Activated effector memory CD4-positive, alpha-beta T cell treated with anti-CD3 and anti-CD28 coated beads, Interleukin-2, amount 50 U/mL, for 16 hours (primary cell): Measurements from ENCODE around the gene KRTAP10-8.
"Not testable (repeated sequence)": the region's sequence is repeated elsewhere in the genome, so short reads cannot be mapped to it uniquely, and the experiment has no call there.

ENCODE experiments used
- DNase-seq: peaks from one replicate; pipeline ENCODE4 v3.0.0-alpha.2; 2020

Gene KRTAP10-8

GRCh38 chr21:44623575-44623974, 11.7 kb downstream of the KRTAP10-8 start:
- DNase-seq = no peak

DNA sequence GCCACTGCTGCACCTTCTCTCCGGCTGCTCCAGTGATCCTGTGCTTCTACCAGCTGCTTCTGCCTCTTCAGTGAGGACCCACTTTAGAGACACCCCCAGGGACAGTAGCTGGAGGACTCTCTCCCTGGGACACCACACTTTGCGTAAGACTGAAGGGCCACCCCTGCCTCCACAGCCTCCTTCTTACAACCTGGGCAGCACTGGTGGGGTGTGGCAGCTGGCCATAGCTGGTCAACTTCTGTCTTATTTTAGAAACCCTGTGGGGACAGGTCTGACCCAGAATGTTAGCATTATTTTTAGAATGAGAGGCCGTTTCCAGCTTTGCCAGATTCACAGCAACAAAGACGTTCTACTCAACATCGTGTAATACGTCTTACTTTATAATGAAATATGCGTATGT, 13.9 kb downstream of the KRTAP10-8 start:
- no peak for DNase-seq

GRCh38 chr21:44626262-44626661, 14.4 kb downstream of the KRTAP10-8 start:
- no peak for DNase-seq

DNA sequence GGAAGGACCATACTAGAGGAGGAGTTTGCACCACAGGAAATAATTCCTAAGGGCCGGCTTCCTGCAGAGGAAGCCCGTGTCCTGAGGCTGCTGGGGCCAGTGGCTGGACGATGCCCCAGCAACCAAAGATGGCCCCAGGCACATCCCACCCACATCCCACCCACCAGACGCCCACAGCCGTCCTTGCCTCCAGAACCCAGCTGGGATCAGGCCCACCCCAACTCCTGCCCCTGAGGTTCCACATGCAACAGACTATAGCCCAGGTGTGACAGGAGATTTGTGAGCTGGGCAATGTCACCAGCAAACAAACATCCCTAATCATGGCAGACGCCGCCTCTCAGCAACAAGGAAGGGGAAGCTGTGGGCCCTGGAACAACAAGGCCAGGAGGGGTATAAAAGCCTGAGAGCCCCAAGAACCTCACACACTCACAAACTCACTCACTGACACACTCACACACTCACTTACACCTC, 14.8 kb downstream of the KRTAP10-8 start, which contains the start of gene KRTAP10-9:
Gene KRTAP10-9 (plus strand): TSS at position 421 of the 471 bp plus-strand sequence. CDS start 79 bp downstream, outside the sequence.
- no peak for DNase-seq

DNA sequence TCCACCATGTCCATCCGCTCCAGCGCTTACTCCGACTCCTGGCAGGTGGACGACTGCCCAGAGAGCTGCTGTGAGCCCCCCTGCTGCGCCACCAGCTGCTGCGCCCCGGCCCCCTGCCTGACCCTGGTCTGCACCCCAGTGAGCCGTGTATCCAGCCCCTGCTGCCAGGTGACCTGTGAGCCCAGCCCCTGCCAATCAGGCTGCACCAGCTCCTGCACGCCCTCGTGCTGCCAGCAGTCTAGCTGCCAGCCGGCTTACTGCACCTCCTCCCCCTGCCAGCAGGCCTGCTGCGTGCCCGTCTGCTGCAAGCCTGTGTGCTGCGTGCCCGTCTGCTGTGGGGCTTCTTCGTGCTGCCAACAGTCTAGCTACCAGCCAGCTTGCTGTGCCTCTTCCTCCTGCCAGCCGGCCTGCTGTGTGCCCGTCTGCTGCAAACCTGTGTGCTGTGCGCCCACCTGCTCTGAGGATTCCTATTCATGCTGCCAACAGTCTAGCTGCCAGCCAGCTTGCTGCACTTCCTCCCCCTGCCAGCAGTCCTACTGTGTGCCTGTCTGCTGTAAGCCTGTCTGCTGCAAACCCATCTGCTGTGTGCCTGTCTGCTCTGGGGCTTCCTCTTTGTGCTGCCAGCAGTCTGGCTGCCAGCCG, 15.4 kb downstream of the KRTAP10-8 start:
- DNase-seq = not testable (repeated sequence)

DNA sequence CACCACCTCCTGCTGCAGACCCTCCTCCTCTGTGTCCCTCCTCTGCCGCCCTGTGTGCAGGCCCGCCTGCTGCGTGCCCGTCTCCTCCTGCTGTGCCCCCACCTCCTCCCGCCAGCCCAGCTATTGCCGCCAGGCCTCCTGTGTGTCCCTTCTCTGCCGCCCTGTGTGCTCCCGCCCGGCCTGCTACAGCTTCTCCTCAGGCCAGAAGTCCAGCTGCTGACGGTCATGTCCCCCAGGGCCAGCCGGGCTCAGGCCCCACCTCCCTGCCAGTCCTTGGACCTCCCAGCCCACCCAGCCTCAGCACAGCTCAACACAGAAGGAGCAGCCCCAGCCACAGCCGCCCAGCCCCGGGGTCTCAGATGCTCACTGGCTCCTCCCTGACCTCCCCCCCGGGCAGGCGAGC, 16.0 kb downstream of the KRTAP10-8 start:
- not testable (repeated sequence) for DNase-seq

DNA sequence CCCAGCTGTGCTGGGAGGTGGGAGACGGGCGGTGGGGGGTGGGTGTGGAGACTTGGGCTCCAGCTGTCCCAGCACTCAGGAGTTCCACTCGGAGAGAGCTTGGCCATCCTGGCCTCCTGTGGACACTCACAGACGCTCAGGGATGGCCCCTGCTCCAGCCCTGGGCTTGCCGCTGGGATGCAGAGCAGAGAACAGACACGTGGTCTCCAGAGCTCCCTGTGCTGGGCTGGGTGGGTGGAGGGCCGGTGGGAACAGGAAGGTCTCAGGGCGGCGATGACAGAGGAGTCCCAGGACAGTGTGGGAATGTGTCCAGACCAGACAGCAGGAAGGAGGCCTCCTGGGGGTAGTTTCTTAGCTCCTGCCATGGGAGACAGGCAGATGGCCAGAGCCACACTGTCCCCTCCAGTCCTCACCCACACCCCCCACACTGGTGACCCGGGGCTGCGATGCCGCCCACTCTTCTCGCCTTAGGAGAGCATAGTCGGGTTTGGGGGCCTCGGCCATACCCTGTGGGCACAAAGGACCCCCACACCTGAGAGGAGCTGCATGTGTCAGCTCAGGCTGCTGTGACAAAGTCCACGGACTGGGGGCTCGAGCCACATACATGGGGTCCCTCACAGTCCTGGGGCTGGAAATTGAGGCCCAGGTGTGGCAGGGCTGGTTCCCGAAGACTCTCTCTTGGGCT, 17.0 kb downstream of the KRTAP10-8 start:
- no peak for DNase-seq

GRCh38 chr21:44630440-44630839, 18.6 kb downstream of the KRTAP10-8 start:
- DNase-seq = no peak

DNA sequence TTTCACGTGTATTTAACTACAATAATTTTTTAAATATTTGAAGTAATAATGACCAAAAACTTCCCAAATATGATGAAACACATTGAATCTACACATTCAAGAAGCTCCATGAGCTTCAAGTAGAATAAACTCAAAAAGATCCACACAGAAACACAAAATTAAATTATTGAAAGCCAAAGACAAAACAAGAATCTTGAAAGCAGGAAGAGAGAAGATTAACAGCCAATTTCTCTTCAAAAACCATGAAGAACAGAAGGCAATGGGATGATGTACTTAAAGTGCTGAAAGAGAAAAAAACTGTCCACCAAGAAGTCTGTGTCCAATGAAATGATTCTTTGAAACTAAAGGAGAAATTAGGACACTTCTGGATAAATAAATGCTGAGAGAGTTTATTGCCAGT, 20.2 kb downstream of the KRTAP10-8 start:
- no peak for DNase-seq

DNA sequence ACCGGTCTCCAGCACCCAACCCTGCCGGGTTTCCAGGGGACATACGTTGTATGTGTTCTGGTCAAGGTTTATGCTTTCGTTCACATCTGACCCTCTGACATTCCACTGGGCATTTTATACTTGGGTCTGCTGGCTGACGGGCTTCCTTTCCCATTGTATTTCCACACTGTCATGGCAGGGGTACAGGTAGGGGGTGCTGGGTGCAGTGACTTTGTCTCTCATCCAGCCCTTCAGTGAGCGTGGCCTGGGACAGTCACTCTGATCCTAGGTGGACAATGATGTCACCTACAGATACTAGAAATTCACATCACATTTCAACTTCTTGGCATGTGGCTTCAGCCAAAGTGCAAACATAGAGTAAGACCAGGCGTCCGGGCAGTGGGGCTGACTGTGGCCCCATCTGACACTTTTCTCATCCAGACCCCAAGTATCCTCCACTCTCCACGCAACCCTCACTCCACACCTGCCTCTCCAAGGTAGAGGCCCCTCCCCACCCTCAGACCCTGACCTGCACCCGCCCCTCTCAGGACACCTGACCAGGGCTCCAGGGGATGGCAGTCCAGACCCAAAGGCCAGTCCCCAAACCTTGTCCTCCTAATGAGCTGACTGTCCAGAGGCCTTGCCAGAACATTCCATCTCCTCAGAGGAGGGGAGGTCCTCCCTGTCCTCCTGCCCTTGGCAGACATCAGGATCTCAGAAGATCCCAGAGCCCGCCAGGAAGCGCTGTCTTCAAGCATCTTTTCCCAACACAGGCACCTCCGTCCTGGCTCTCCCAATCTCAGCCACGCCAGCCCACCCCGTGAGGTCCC, 24.5 kb downstream of the KRTAP10-8 start:
- no peak for DNase-seq

DNA sequence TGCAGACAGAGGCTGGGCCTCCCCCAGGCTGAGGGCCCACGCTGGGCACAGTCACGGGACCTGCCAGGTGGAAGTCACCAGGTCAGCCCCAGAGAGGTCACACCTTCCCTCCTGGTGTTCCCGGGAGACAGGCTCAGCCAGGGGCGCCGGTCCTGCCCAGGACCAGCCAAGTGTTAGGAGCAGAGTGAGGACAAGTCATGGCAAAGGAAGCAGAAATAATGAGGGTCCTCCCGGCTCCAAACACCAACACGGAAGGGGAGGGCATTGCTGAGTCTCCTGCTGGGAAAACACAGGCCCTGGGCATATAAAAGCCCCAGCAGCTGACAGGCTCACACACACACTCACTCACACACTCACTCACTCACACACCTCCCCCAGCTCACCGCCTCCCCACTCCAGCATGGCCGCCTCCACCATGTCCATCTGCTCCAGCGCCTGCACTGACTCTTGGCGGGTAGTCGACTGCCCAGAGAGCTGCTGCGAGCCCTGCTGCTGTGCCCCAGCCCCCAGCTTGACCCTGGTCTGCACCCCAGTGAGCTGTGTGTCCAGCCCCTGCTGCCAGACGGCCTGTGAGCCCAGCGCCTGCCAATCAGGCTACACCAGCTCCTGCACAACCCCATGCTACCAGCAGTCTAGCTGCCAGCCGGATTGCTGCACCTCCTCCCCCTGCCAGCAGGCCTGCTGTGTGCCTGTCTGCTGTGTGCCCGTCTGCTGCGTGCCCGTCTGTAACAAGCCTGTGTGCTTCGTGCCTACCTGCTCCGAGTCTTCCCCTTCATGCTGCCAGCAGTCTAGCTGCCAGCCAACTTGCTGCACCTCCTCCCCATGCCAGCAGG, 25.4 kb downstream of the KRTAP10-8 start, which contains the start of gene KRTAP10-10:
Gene KRTAP10-10 (plus strand): TSS at position 339 of the 833 bp plus-strand sequence. CDS start 62 bp downstream, at position 401.
- DNase-seq = no peak

- DNase-seq = not testable (repeated sequence)
Observed at GRCh38 chr21:44637851-44638348, 26.0 kb downstream of the KRTAP10-8 start.

DNA sequence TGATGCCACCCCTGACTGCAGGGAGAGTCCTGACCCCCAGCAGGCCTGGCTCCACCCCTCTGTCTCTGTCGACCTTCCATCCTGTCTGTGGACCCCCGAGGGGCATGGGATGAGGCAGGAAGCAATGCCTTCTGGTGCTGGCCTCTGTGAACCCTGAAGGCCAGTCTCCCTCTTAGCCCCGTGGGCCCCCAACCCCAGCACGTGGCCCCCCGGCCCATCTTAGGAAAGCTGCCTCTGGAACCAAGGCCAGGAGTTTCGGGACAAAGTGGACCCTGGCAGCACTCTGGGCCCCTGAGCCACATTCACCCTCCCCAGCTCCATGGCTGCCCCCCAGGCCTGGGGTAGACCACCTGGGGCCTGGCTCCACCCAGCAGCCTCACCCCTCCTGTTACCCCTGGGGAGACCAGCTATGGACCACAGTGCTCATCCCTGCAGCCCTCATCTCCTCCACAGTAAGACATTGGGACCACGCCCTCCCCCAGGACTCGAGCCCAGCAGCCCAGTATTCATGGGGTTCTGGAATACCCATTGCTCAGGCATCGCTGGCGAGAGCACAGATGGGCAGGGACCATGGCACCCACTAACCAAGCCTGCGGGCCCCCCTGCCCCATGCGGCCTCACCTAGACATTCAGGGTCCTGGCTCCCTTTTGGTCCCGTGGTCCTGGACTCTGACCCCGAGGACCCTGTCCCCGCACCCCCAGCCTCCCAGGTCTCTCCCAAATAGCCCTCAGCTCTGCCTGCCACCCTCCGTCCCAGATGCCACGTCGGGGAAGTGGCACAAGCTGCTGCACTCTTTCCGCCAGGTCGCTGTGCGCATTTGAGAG, 26.8 kb downstream of the KRTAP10-8 start:
- DNase-seq = not testable (repeated sequence)

GRCh38 chr21:44639331-44639655, 27.4 kb downstream of the KRTAP10-8 start:
- DNase-seq = no peak

DNA sequence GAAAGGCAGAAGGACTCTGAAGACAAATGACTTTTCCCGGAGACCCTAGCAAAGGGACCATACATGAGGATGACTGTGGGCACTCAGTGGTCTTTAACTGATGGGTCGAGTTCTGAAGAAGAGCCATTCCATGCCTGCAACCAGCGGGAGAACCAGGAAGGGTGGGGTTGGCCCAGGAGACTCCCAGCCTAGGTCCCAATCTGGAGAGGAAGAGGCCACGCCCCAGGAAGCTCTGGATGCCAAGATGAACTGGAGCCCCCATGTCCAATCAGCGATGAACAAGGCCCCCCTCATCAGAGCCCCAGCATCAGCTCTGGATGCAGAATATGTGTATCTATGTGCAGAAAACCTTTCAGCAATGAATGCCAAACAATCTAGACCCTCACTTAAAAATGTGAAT, 28.9 kb downstream of the KRTAP10-8 start:
- DNase-seq = no peak

- no peak for DNase-seq
Observed at GRCh38 chr21:44643741-44644310, 31.9 kb downstream of the KRTAP10-8 start.

GRCh38 chr21:44644878-44645277, 33.0 kb downstream of the KRTAP10-8 start:
- DNase-seq = no peak

GRCh38 chr21:44646366-44647221, 34.7 kb downstream of the KRTAP10-8 start, which contains the start of gene KRTAP10-11:
KRTAP10-11 (plus strand) TSS chr21:44646414; CDS start chr21:44646459, 45 bp downstream.
- DNase-seq = not testable (repeated sequence)

DNA sequence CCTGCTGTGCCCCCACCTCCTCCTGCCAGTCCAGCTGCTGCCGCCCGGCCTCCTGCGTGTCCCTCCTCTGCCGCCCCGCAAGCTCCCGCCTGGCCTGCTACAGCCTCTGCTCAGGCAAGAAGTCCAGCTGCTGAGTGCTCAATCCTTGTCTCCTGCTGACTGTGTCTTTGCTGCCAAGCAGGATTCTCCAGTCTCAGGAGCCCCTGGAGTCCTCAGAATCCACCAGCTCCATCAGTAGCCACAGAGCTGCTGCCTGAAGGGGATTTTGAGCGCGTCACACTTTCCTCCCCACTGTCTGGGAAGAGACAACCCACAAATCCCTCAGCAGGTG, 35.3 kb downstream of the KRTAP10-8 start:
- DNase-seq = no peak
